Stimulated activated CD8-positive, alpha-beta memory T cell treated with anti-CD3 and anti-CD28 coated beads, Interleukin-2, amount 100 ng/mL, for 1 hour (primary cell): ENCODE data around the gene KSR1.
"Not testable (repeated sequence)": the region's sequence is repeated elsewhere in the genome, so short reads cannot be mapped to it uniquely, and the experiment has no call there.

ENCODE experiments used
- DNase-seq, 2 donors: peaks; one replicate each; pipeline ENCODE4 v3.0.0-alpha.2; 2020; ENCODE audit warnings: low read depth in 2 of 2

The KSR1 gene

GRCh38 chr17:27494192-27495091 is 38.2 kb downstream of the KSR1 start:
- DNase-seq: no peak

GRCh38 chr17:27495460-27495859 is 39.2 kb downstream of the KSR1 start:
- no peak for DNase-seq

GRCh38 chr17:27496005-27496404 is 39.8 kb downstream of the KSR1 start:
- DNase-seq: no peak

- no peak for DNase-seq
These were observed 40.2 kb downstream of the KSR1 start for GRCh38 chr17:27496437-27496943.

- DNase-seq: no peak
These were observed 40.7 kb downstream of the KSR1 start for GRCh38 chr17:27496971-27497370.

GRCh38 chr17:27497696-27498095 is 41.4 kb downstream of the KSR1 start:
- DNase-seq: no peak

- no peak for DNase-seq
These were observed 42.5 kb downstream of the KSR1 start for GRCh38 chr17:27498615-27499309.

- no peak for DNase-seq
These were observed 43.4 kb downstream of the KSR1 start for GRCh38 chr17:27499451-27500265.

GRCh38 chr17:27501338-27501737 is 45.1 kb downstream of the KSR1 start:
- not testable (repeated sequence) for DNase-seq

- DNase-seq: no peak
These were observed 46.5 kb downstream of the KSR1 start for GRCh38 chr17:27502526-27503324.

GRCh38 chr17:27503611-27504010 is 47.4 kb downstream of the KSR1 start:
- no peak for DNase-seq

GRCh38 chr17:27504188-27504995 is 48.1 kb downstream of the KSR1 start:
- no peak for DNase-seq

- DNase-seq: no peak
These were observed 50.3 kb downstream of the KSR1 start for GRCh38 chr17:27506348-27507218.

GRCh38 chr17:27511168-27511883 is 55.1 kb downstream of the KSR1 start:
- DNase-seq: no peak

GRCh38 chr17:27512031-27512430 is 55.8 kb downstream of the KSR1 start:
- DNase-seq: no peak

- no peak for DNase-seq
These were observed 56.5 kb downstream of the KSR1 start for GRCh38 chr17:27512511-27513346.

- no peak for DNase-seq
These were observed 57.6 kb downstream of the KSR1 start for GRCh38 chr17:27513849-27514248.
